ENCODE results near the gene LPAR1. TPM values are rescaled to one million over a fixed set of nuclear protein-coding genes. Genes with fewer than 3 reads are reported as not detected.

Gene LPAR1
- 0.74 TPM for polyA plus RNA-seq (2012; ENCODE audit: missing spikeins)

GRCh38 chr9:111038331-111039230 is at the start of gene LPAR1:
LPAR1 (minus strand) TSS chr9:111038470; CDS start chr9:110972117, 66,353 bp downstream.
- TF ChIP-seq POLR2A (IDR thresholded peaks at IDR 0.05; ENCODE audit: low read depth, low read length) (no peak), TAF1 (IDR thresholded peaks at IDR 0.05; ENCODE audit: borderline replicate concordance, low read depth, low read length) (no peak), POLR2AphosphoS5 (IDR thresholded peaks at IDR 0.05; ENCODE audit: low read depth, low read length) (no peak)
- DNase-seq (ENCODE audit: insufficient read length) (peak; percentile 7), FAIRE-seq (peak; percentile 58)

GRCh38 chr9:111078391-111079038 is 40.2 kb upstream of the LPAR1 start:
- FAIRE-seq (no peak), DNase-seq (ENCODE audit: insufficient read length) (no peak)
- TF ChIP-seq TAF1 (IDR thresholded peaks at IDR 0.05; ENCODE audit: borderline replicate concordance, low read depth, low read length) (no peak), POLR2A (IDR thresholded peaks at IDR 0.05; ENCODE audit: low read depth, low read length) (no peak), POLR2AphosphoS5 (IDR thresholded peaks at IDR 0.05; ENCODE audit: low read depth, low read length) (no peak)

- TF ChIP-seq TAF1 (IDR thresholded peaks at IDR 0.05; ENCODE audit: borderline replicate concordance, low read depth, low read length) (no peak), POLR2A (IDR thresholded peaks at IDR 0.05; ENCODE audit: low read depth, low read length) (no peak), POLR2AphosphoS5 (IDR thresholded peaks at IDR 0.05; ENCODE audit: low read depth, low read length) (no peak)
- FAIRE-seq (no peak), DNase-seq (ENCODE audit: insufficient read length) (no peak)
Measured at GRCh38 chr9:111076519-111076918, 38.2 kb upstream of the LPAR1 start.

GRCh38 chr9:111076042-111076441 is 37.8 kb upstream of the LPAR1 start:
- TF ChIP-seq POLR2AphosphoS5 (IDR thresholded peaks at IDR 0.05; ENCODE audit: low read depth, low read length) (no peak), POLR2A (IDR thresholded peaks at IDR 0.05; ENCODE audit: low read depth, low read length) (no peak), TAF1 (IDR thresholded peaks at IDR 0.05; ENCODE audit: borderline replicate concordance, low read depth, low read length) (no peak)
- no peak for DNase-seq (ENCODE audit: insufficient read length)
- no peak for FAIRE-seq

- FAIRE-seq = peak; percentile 53
- DNase-seq (ENCODE audit: insufficient read length) = no peak
- TF ChIP-seq TAF1 (IDR thresholded peaks at IDR 0.05; ENCODE audit: borderline replicate concordance, low read depth, low read length) (no peak), POLR2AphosphoS5 (IDR thresholded peaks at IDR 0.05; ENCODE audit: low read depth, low read length) (no peak), POLR2A (IDR thresholded peaks at IDR 0.05; ENCODE audit: low read depth, low read length) (no peak)
Measured at GRCh38 chr9:111074395-111074794, 36.1 kb upstream of the LPAR1 start.

- DNase-seq (ENCODE audit: insufficient read length) (no peak), FAIRE-seq (no peak)
Measured at GRCh38 chr9:111069183-111069582, 30.9 kb upstream of the LPAR1 start.

GRCh38 chr9:111068771-111069170 is 30.5 kb upstream of the LPAR1 start:
- no peak for FAIRE-seq
- TF ChIP-seq POLR2A (IDR thresholded peaks at IDR 0.05; ENCODE audit: low read depth, low read length) = no peak
- no peak for TF ChIP-seq POLR2AphosphoS5 (IDR thresholded peaks at IDR 0.05; ENCODE audit: low read depth, low read length)
- no peak for DNase-seq (ENCODE audit: insufficient read length)

More at GRCh38 chr9:111069183-111069582, 30.9 kb upstream of the LPAR1 start:
- TF ChIP-seq TAF1 (IDR thresholded peaks at IDR 0.05; ENCODE audit: borderline replicate concordance, low read depth, low read length) (no peak), POLR2AphosphoS5 (IDR thresholded peaks at IDR 0.05; ENCODE audit: low read depth, low read length) (no peak), POLR2A (IDR thresholded peaks at IDR 0.05; ENCODE audit: low read depth, low read length) (no peak)

- no peak for DNase-seq (ENCODE audit: insufficient read length)
- FAIRE-seq = no peak
- no peak for TF ChIP-seq POLR2AphosphoS5 (IDR thresholded peaks at IDR 0.05; ENCODE audit: low read depth, low read length)
- no peak for TF ChIP-seq TAF1 (IDR thresholded peaks at IDR 0.05; ENCODE audit: borderline replicate concordance, low read depth, low read length)
- TF ChIP-seq POLR2A (IDR thresholded peaks at IDR 0.05; ENCODE audit: low read depth, low read length) = no peak
Measured at GRCh38 chr9:111068383-111068730, 30.1 kb upstream of the LPAR1 start.

- no peak for FAIRE-seq
- TF ChIP-seq TAF1 (IDR thresholded peaks at IDR 0.05; ENCODE audit: borderline replicate concordance, low read depth, low read length) = no peak
- no peak for TF ChIP-seq POLR2AphosphoS5 (IDR thresholded peaks at IDR 0.05; ENCODE audit: low read depth, low read length)
- TF ChIP-seq POLR2A (IDR thresholded peaks at IDR 0.05; ENCODE audit: low read depth, low read length) = no peak
- DNase-seq (ENCODE audit: insufficient read length) = no peak
Measured at GRCh38 chr9:111066468-111066867, 28.2 kb upstream of the LPAR1 start.

- no peak for FAIRE-seq
- DNase-seq (ENCODE audit: insufficient read length) = no peak
Measured at GRCh38 chr9:111065414-111065813, 27.1 kb upstream of the LPAR1 start.

GRCh38 chr9:111064160-111064837 is 26.0 kb upstream of the LPAR1 start:
- FAIRE-seq (peak; percentile 53), DNase-seq (ENCODE audit: insufficient read length) (no peak)
- TF ChIP-seq POLR2A (IDR thresholded peaks at IDR 0.05; ENCODE audit: low read depth, low read length) (no peak), TAF1 (IDR thresholded peaks at IDR 0.05; ENCODE audit: borderline replicate concordance, low read depth, low read length) (no peak), POLR2AphosphoS5 (IDR thresholded peaks at IDR 0.05; ENCODE audit: low read depth, low read length) (no peak)

More at GRCh38 chr9:111065414-111065813, 27.1 kb upstream of the LPAR1 start:
- TF ChIP-seq TAF1 (IDR thresholded peaks at IDR 0.05; ENCODE audit: borderline replicate concordance, low read depth, low read length) (no peak), POLR2A (IDR thresholded peaks at IDR 0.05; ENCODE audit: low read depth, low read length) (no peak), POLR2AphosphoS5 (IDR thresholded peaks at IDR 0.05; ENCODE audit: low read depth, low read length) (no peak)
